Astrocyte of the spinal cord (primary cell): ENCODE results near the gene CASZ1.

Experiments
- DNase-seq: peaks from one replicate; pipeline ENCODE4 v3.0.0; 2011; ENCODE audit warnings: low read depth, low spot score
- H3K4me3 ChIP-seq: 2 replicates; pipeline ENCODE4 v1.5.1; 2011; ENCODE audit warnings: low read depth, mild to moderate bottlenecking, low read length, moderate library complexity
- CTCF ChIP-seq: IDR thresholded peaks from 2 replicates; pipeline ENCODE4 v1.5.1; 2012; ENCODE audit warnings: low read depth, mild to moderate bottlenecking, low read length, inconsistent platforms
- in situ Hi-C: cut with HindIII; loops from 2 replicates; pipeline ENCODE4 v1.10.0; 2017; ENCODE audit warnings: low sequenced_read_pairs

CASZ1 gene

GRCh38 chr1:10795276-10796021 lies 997 bp downstream of the CASZ1 start:
- peak overlapping the region; percentile 23 for H3K4me3 ChIP-seq
- no peak for TF ChIP-seq CTCF
- peak; percentile 14 for DNase-seq
- in situ Hi-C loops: no loop called here

DNA sequence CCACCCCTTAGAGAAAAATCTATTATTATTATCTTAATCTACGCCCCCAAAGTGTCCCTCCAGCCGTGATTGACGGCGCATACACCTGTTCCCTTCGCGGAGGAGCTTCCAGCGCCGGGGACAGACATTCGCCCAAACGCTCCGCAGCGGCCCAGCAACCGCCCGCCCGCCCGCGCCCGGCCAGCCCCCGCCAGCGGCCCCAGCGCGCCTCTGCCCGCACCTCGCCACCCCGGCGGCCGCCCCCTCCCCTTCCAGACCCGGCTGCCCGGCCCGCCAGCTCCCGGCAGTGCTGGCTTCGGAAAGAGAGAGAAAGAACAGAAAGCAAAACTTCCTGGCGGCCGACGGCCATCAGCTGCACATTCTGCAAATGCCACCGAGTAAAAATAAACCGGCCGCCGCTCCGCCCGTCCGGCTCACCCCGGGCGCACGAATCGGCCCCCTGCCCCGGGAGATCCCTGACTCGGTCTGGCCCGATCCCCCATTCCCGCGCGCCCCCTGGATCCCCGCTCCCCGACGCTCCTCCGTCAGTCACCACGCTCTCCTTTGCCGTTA lies 1.6 kb downstream of the CASZ1 start:
- peak overlapping the region; percentile 23 for H3K4me3 ChIP-seq
- in situ Hi-C loops: no loop called here
- no peak for DNase-seq
- TF ChIP-seq CTCF: no peak

GRCh38 chr1:10793129-10793651 lies 3.3 kb downstream of the CASZ1 start:
- in situ Hi-C loops: no loop called here
- no peak for TF ChIP-seq CTCF
- H3K4me3 ChIP-seq: no peak overlapping the region
- DNase-seq: peak; percentile 14

GRCh38 chr1:10791105-10791951 lies 5.1 kb downstream of the CASZ1 start:
- DNase-seq: no peak
- in situ Hi-C loops: no loop called here
- H3K4me3 ChIP-seq: no peak overlapping the region
- TF ChIP-seq CTCF: no peak

DNA sequence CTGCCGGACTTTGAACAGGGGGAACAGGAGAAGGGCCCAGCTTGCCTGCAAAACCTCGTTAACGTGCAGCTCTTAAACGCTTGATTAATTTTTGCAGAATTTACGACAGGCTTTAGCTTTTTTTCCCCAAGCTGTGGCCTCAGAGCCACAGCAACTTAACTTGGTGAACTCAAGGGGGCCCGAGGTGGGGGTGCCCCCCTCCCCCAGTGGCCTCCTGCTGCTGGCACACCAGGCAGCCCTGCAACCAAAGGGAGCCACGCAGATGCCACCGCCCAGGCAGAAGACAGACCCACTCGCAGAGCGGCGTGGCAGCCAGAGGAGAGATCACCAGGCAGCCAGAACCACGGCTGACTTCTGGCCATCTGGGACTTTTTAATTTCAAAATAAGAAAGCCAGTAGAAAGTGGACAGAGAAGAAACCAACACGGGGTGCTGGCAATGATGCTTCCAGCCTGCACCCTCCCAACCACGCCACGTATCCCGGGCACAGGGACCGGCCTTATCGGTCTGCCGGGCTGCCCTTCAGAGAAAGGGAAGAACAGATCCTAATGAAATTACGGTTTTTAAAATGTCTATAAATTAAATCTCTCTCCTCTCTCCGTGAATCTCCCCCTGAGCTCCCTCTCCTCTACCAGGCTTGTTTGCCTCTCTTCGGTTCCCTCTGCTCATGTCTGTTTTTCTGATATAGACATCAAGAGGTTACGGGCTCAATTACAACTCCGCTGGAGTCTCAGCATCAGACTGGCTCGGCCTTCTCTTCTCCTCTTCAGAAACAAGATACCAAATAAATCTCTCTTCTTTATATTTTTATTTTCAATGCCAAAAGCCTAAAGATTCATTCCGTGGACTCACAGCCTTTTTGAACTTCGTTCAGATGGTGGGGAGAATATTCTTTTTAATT lies 6.4 kb downstream of the CASZ1 start:
- H3K4me3 ChIP-seq: no peak overlapping the region
- no peak for TF ChIP-seq CTCF
- in situ Hi-C loops: no loop called here
- DNase-seq: no peak
